Neuronal stem cell (in vitro differentiated cells): ENCODE results near the gene ZSCAN18.

Source experiments
- DNase-seq: peaks from one replicate; pipeline ENCODE4 v3.0.0-alpha.2; 2013; ENCODE audit warnings: low spot score
- H2AFZ ChIP-seq: one replicate; pipeline ENCODE4 v1.6.1; 2013; ENCODE audit warnings: mild to moderate bottlenecking, low read length, inconsistent platforms
- H2AK5ac ChIP-seq: 2 replicates; pipeline ENCODE4 v1.6.1; 2013; ENCODE audit warnings: low read depth, mild to moderate bottlenecking, inconsistent platforms, low read length, moderate library complexity, mixed read lengths
- H2BK120ac ChIP-seq: 2 replicates; pipeline ENCODE4 v1.6.1; 2013; ENCODE audit warnings: low read depth, mild to moderate bottlenecking, inconsistent platforms, low read length, moderate library complexity, mixed read lengths
- H2BK12ac ChIP-seq: one replicate; pipeline ENCODE4 v1.6.1; 2013; ENCODE audit warnings: low read length, inconsistent platforms
- H2BK15ac ChIP-seq: 2 replicates; pipeline ENCODE4 v1.6.1; 2013; ENCODE audit warnings: mild to moderate bottlenecking, low read length, inconsistent platforms, mixed read lengths
- H2BK5ac ChIP-seq: one replicate; pipeline ENCODE4 v1.6.1; 2013; ENCODE audit warnings: inconsistent platforms, mild to moderate bottlenecking, low read length, moderate library complexity
- H3K14ac ChIP-seq: one replicate; pipeline ENCODE4 v1.6.1; 2013; ENCODE audit warnings: low read length, inconsistent platforms
- H3K18ac ChIP-seq: 2 replicates; pipeline ENCODE4 v1.6.1; 2013; ENCODE audit warnings: low read length, inconsistent platforms
- H3K23ac ChIP-seq: 2 replicates; pipeline ENCODE4 v1.6.1; 2013; ENCODE audit warnings: low read depth, mild to moderate bottlenecking, mixed read lengths, low read length, inconsistent platforms; ENCODE audit not compliant: poor library complexity
- H3K27ac ChIP-seq: replicated peaks from 3 replicates; pipeline ENCODE4 v1.5.1; 2013; ENCODE audit warnings: low read length, inconsistent platforms
- H3K27me3 ChIP-seq, 3 experiments: 2 replicates each; pipeline ENCODE4 v1.6.1; 2013; ENCODE audit warnings: low read length in 3 of 3, mild to moderate bottlenecking in 2 of 3, inconsistent platforms in 1 of 3, low read depth in 1 of 3, mixed read lengths in 1 of 3, moderate library complexity in 1 of 3; ENCODE audit not compliant: control insufficient read depth in 3 of 3, insufficient read depth in 3 of 3
- H3K36me3 ChIP-seq, 2 donors: replicated peaks in 1 of 2; 2 replicates each; pipeline ENCODE4 v1.6.1; 2013; ENCODE audit warnings: low read length in 2 of 2; ENCODE audit not compliant: control insufficient read depth in 2 of 2, insufficient read depth in 2 of 2
- H3K4ac ChIP-seq: 2 replicates; pipeline ENCODE4 v1.6.1; 2013; ENCODE audit warnings: inconsistent platforms, mild to moderate bottlenecking, low read length, moderate library complexity
- H3K4me1 ChIP-seq, 2 donors: 1 replicate in 1 of 2; 2 replicates in 1 of 2; pipeline ENCODE4 v1.6.1; 2013; ENCODE audit warnings: low read length in 2 of 2, low read depth in 1 of 2; ENCODE audit not compliant: control insufficient read depth in 2 of 2, insufficient read depth in 1 of 2
- H3K4me2 ChIP-seq: one replicate; pipeline ENCODE4 v1.6.1; 2013; ENCODE audit warnings: mild to moderate bottlenecking, low read length, inconsistent platforms; ENCODE audit not compliant: insufficient read depth, poor library complexity, severe bottlenecking
- H3K4me3 ChIP-seq, 2 donors: 2 replicates each; pipeline ENCODE4 v1.5.1; 2013; ENCODE audit warnings: low read length in 2 of 2, mild to moderate bottlenecking in 2 of 2, inconsistent platforms in 1 of 2, moderate library complexity in 1 of 2
- H3K79me1 ChIP-seq: one replicate; pipeline ENCODE4 v1.6.1; 2013; ENCODE audit warnings: low read depth, mild to moderate bottlenecking, inconsistent platforms, low read length, moderate library complexity
- H3K9ac ChIP-seq: one replicate; pipeline ENCODE4 v1.6.1; 2013; ENCODE audit warnings: mild to moderate bottlenecking, low read depth, low read length, inconsistent platforms; ENCODE audit not compliant: poor library complexity
- H3K9me3 ChIP-seq, 2 donors: replicated peaks in 1 of 2; 2 replicates each; pipeline versions ENCODE3 to v1.6.1; 2013; ENCODE audit warnings: low read length in 2 of 2, mild to moderate bottlenecking in 2 of 2, inconsistent platforms in 1 of 2, low read depth in 1 of 2, mixed read lengths in 1 of 2, moderate library complexity in 1 of 2; ENCODE audit not compliant: control insufficient read depth in 2 of 2, insufficient read depth in 1 of 2
- H4K8ac ChIP-seq: one replicate; pipeline ENCODE4 v1.6.1; 2013; ENCODE audit warnings: low read depth, mild to moderate bottlenecking, inconsistent platforms, low read length, moderate library complexity
- H4K91ac ChIP-seq: one replicate; pipeline ENCODE4 v1.6.1; 2013; ENCODE audit warnings: low read length, low read depth, mild to moderate bottlenecking, inconsistent platforms; ENCODE audit not compliant: poor library complexity
- WGBS, 2 donors: extraction: QIAGEN DNeasy Blood & Tissue Kit; methylation state at CpG; one replicate each; pipeline ENCODE4 v1.1.7; 2013; ENCODE audit warnings: missing lambda C conversion rate in 2 of 2, mixed read lengths in 1 of 2; ENCODE audit not compliant: insufficient read length in 2 of 2, insufficient replicate concordance in 1 of 2; ENCODE audit errors: extremely low coverage in 2 of 2; 5-methylcytosine and 5-hydroxymethylcytosine counted together

The ZSCAN18 gene

DNA sequence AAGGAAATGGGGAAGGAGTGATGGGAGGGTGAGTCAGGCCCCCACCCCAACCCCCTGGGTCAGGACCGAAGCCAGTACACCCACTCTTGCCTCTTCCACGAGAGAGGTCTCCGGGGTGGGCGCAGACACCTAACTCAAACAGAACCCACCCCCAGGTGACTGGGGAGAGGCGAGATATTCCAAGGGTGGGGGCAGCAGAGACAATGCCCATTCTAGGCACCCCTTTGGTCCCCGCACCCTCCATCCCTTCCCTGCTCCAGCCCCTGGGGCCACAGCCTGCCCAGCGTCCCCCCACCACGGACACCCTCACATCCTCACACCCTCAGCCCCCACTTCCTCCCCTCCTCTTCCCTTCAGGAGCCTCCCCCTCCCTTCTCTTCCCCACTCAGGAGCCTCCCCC is 682 bp downstream of the ZSCAN18 start:
- no peak for DNase-seq
- peak overlapping the region; percentile 75 for H2BK15ac ChIP-seq
- H2BK5ac ChIP-seq: peak overlapping the region; percentile 91
- peaks cover 31% of the 10 kb centered on the region for H3K79me1 ChIP-seq
- peaks cover 4 to 8% of the 10 kb centered on the region in 2 donors for H3K4me1 ChIP-seq
- H3K9ac ChIP-seq: peak overlapping the region; percentile 88
- peaks cover 19 to 69% of the 10 kb centered on the region in 2 donors for H3K9me3 ChIP-seq
- peak overlapping the region; percentile 43 for H3K23ac ChIP-seq
- peak overlapping the region; percentile 98 for H2AK5ac ChIP-seq
- H3K27ac ChIP-seq: no peak overlapping the region
- peak overlapping the region; percentile 76 for H3K4ac ChIP-seq
- peak overlapping the region; percentile 66 for H3K4me2 ChIP-seq
- H3K36me3 ChIP-seq: peaks cover 15 to 46% of the 10 kb centered on the region in 2 donors
- no peak overlapping the region for H2BK120ac ChIP-seq
- H2AFZ ChIP-seq: no peak overlapping the region
- H3K18ac ChIP-seq: peak overlapping the region; percentile 84
- no peaks in the 10 kb centered on the region for H3K27me3 ChIP-seq
- H2BK12ac ChIP-seq: no peak overlapping the region
- H3K4me3 ChIP-seq: peak overlapping the region; percentile 77 to 88
- peak overlapping the region; percentile 38 for H3K14ac ChIP-seq
- WGBS, 2 donors: no CpG with 5 or more reads among the region's 8 CpGs
- no peak overlapping the region for H4K8ac ChIP-seq
- H4K91ac ChIP-seq: no peak overlapping the region

GRCh38 chr19:58096884-58097283 is 1.1 kb downstream of the ZSCAN18 start:
- Histone ChIP-seq H3K18ac (peak overlapping the region; percentile 84), H3K4me3 (peak overlapping the region; percentile 7 to 88), H2BK12ac (no peak overlapping the region), H3K4ac (no peak overlapping the region), H3K4me2 (no peak overlapping the region), H3K79me1 (peaks cover 31% of the 10 kb centered on the region), H2BK5ac (no peak overlapping the region), H3K36me3 (peaks cover 15 to 49% of the 10 kb centered on the region in 2 donors), H3K27me3 (no peaks in the 10 kb centered on the region), H2BK15ac (no peak overlapping the region), H3K14ac (no peak overlapping the region), H3K27ac (no peak overlapping the region), H4K8ac (no peak overlapping the region), H2BK120ac (no peak overlapping the region), H2AFZ (no peak overlapping the region), H3K9me3 (peaks cover 19 to 71% of the 10 kb centered on the region in 2 donors), H3K4me1 (peaks cover 4 to 8% of the 10 kb centered on the region in 2 donors), H4K91ac (no peak overlapping the region), H3K23ac (no peak overlapping the region), H2AK5ac (peak overlapping the region; percentile 98), H3K9ac (peak overlapping the region; percentile 78)
- no CpG with 5 or more reads among the region's 13 CpGs for WGBS, 2 donors
- no peak for DNase-seq

GRCh38 chr19:58095328-58095727 is 2.7 kb downstream of the ZSCAN18 start:
- Histone ChIP-seq H3K14ac (no peak overlapping the region), H3K4ac (no peak overlapping the region), H3K9me3 (peaks cover 17 to 81% of the 10 kb centered on the region in 2 donors), H3K27me3 (no peaks in the 10 kb centered on the region), H2BK5ac (peak overlapping the region; percentile 85), H4K91ac (no peak overlapping the region), H3K18ac (no peak overlapping the region), H3K4me3 (no peak overlapping the region), H3K9ac (no peak overlapping the region), H4K8ac (no peak overlapping the region), H2BK120ac (no peak overlapping the region), H3K36me3 (peaks cover 16 to 64% of the 10 kb centered on the region in 2 donors), H3K79me1 (peaks cover 31% of the 10 kb centered on the region), H3K27ac (no peak overlapping the region), H2AFZ (no peak overlapping the region), H3K23ac (no peak overlapping the region), H3K4me1 (peaks cover 4 to 8% of the 10 kb centered on the region in 2 donors), H2BK15ac (no peak overlapping the region), H2AK5ac (no peak overlapping the region), H3K4me2 (no peak overlapping the region), H2BK12ac (peak overlapping the region; percentile 73)
- WGBS, 2 donors: no CpG with 5 or more reads among the region's 10 CpGs
- no peak for DNase-seq

- H2BK12ac ChIP-seq: no peak overlapping the region
- no peak overlapping the region for H3K9ac ChIP-seq
- no peak overlapping the region for H3K18ac ChIP-seq
- H4K8ac ChIP-seq: peak overlapping the region; percentile 65
- no peak overlapping the region for H3K14ac ChIP-seq
- H3K79me1 ChIP-seq: peaks cover 35% of the 10 kb centered on the region
- H3K23ac ChIP-seq: no peak overlapping the region
- no peak overlapping the region for H2BK120ac ChIP-seq
- no peak overlapping the region for H3K4me3 ChIP-seq
- H4K91ac ChIP-seq: no peak overlapping the region
- no peak overlapping the region for H2BK5ac ChIP-seq
- H3K36me3 ChIP-seq: peaks cover 29 to 83% of the 10 kb centered on the region in 2 donors
- H2BK15ac ChIP-seq: no peak overlapping the region
- no peak overlapping the region for H3K4me2 ChIP-seq
- no peak overlapping the region for H3K4ac ChIP-seq
- H3K9me3 ChIP-seq: peaks cover 16 to 85% of the 10 kb centered on the region in 2 donors
- no peak overlapping the region for H2AFZ ChIP-seq
- H3K27ac ChIP-seq: no peak overlapping the region
- H3K27me3 ChIP-seq: no peaks in the 10 kb centered on the region
- WGBS, 2 donors: no CpG with 5 or more reads among the region's 7 CpGs
- H3K4me1 ChIP-seq: peaks cover 0 to 4% of the 10 kb centered on the region in 2 donors
- DNase-seq: no peak
- no peak overlapping the region for H2AK5ac ChIP-seq
These were observed 5.0 kb downstream of the ZSCAN18 start for GRCh38 chr19:58093071-58093470.
